ENCODE measurements around the gene PAPOLB. TPM values are rescaled to one million over a fixed set of nuclear protein-coding genes. Genes with fewer than 3 reads are reported as not detected.

The PAPOLB gene
- total and polyA plus RNA-seq, 4 donors = 0.16 to 1.5 (median 0.57) TPM

GRCh38 chr7:4866528-4867496, 5.0 kb upstream of the PAPOLB start:
- H3K4me3 ChIP-seq (ENCODE audit: low read depth, low read length) = no peak overlapping the region
- H3K27me3 ChIP-seq (ENCODE audit: control insufficient read depth, insufficient read depth, low read length) = no peaks in the 10 kb centered on the region
- H3K4me1 ChIP-seq (ENCODE audit: control insufficient read depth, insufficient read depth, low read length) = peaks cover 11% of the 10 kb centered on the region
- H3K36me3 ChIP-seq (ENCODE audit: control insufficient read depth, insufficient read depth, low read length) = peaks cover 8% of the 10 kb centered on the region
- WGBS (ENCODE audit: insufficient coverage) = 65% methylated on average over 8 of the region's 9 CpGs
- H3K9me3 ChIP-seq (ENCODE audit: control insufficient read depth, insufficient read depth, low read length) = peaks cover 5% of the 10 kb centered on the region
- DNase-seq (ENCODE audit: low read depth in 4 of 6, low spot score in 6 of 6) = no peak
- H3K27ac ChIP-seq (ENCODE audit: low read depth, low read length) = no peak overlapping the region

DNA sequence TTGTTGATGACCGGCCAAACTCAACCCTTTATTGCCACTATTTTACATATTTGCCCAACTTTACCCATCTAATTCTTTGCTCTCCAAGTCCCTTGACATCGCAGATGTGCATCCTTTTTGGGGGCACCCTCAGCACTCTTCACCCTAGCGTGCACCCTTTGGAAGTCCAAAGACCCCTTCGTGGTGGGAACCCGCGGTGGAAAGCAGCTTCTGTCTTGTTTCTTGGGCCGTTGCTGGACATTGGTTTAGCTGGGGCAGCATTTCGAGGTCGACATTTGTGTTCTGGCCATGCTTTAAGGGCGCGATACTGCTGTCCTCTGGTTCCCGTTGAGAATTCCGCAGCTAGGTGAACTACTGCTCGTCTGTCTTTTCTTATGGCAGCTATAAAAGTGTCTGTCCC, 326 bp upstream of the PAPOLB start:
- Histone ChIP-seq H3K4me1 (ENCODE audit: control insufficient read depth, insufficient read depth, low read length) (peaks cover 13% of the 10 kb centered on the region), H3K27me3 (ENCODE audit: control insufficient read depth, insufficient read depth, low read length) (no peaks in the 10 kb centered on the region), H3K9me3 (ENCODE audit: control insufficient read depth, insufficient read depth, low read length) (peaks cover 4% of the 10 kb centered on the region), H3K36me3 (ENCODE audit: control insufficient read depth, insufficient read depth, low read length) (peaks cover 5% of the 10 kb centered on the region), H3K27ac (ENCODE audit: low read depth, low read length) (no peak overlapping the region), H3K4me3 (ENCODE audit: low read depth, low read length) (peak overlapping the region; percentile 35)
- 87% methylated on average over 14 of the region's 14 CpGs for WGBS (ENCODE audit: insufficient coverage)
- no peak for DNase-seq (ENCODE audit: low read depth in 4 of 6, low spot score in 6 of 6)

- Histone ChIP-seq H3K9me3 (ENCODE audit: control insufficient read depth, insufficient read depth, low read length) (peaks cover 4% of the 10 kb centered on the region), H3K27me3 (ENCODE audit: control insufficient read depth, insufficient read depth, low read length) (no peaks in the 10 kb centered on the region), H3K4me1 (ENCODE audit: control insufficient read depth, insufficient read depth, low read length) (peaks cover 9% of the 10 kb centered on the region), H3K36me3 (ENCODE audit: control insufficient read depth, insufficient read depth, low read length) (peaks cover 5% of the 10 kb centered on the region), H3K27ac (ENCODE audit: low read depth, low read length) (no peak overlapping the region), H3K4me3 (ENCODE audit: low read depth, low read length) (peak overlapping the region; percentile 35)
- DNase-seq (ENCODE audit: low read depth in 4 of 6, low spot score in 6 of 6) = no peak
- 87% methylated on average over 8 of the region's 11 CpGs for WGBS (ENCODE audit: insufficient coverage)
Observed at GRCh38 chr7:4861227-4861626, 603 bp downstream of the PAPOLB start.

DNA sequence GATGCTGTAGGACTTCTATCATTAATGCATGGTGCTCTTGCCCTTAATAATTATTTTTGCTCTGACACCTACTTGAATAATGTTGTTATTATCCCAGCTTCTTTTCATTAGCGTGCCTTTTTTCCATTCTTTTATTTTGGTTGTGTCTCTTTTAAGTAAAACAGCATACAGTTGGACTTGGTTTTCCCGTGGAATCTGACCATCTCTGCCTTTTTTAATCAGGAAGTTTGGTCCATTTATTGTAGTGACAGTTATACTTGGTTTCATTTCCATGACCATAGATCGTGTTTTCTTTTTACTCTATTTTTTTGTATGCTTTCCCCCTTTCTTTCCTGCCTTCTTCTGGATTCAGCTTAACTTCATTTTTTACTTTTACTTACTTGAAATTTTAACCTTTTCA, 4.6 kb downstream of the PAPOLB start:
- no peak overlapping the region for H3K4me3 ChIP-seq (ENCODE audit: low read depth, low read length)
- no CpG with 5 or more reads among the region's 3 CpGs for WGBS (ENCODE audit: insufficient coverage)
- H3K9me3 ChIP-seq (ENCODE audit: control insufficient read depth, insufficient read depth, low read length) = peaks cover 2% of the 10 kb centered on the region
- no peaks in the 10 kb centered on the region for H3K27me3 ChIP-seq (ENCODE audit: control insufficient read depth, insufficient read depth, low read length)
- H3K4me1 ChIP-seq (ENCODE audit: control insufficient read depth, insufficient read depth, low read length) = peaks cover 8% of the 10 kb centered on the region
- H3K27ac ChIP-seq (ENCODE audit: low read depth, low read length) = no peak overlapping the region
- no peak for DNase-seq (ENCODE audit: low read depth in 4 of 6, low spot score in 6 of 6)
- peaks cover 8% of the 10 kb centered on the region for H3K36me3 ChIP-seq (ENCODE audit: control insufficient read depth, insufficient read depth, low read length)

- Histone ChIP-seq H3K4me1 (ENCODE audit: control insufficient read depth, insufficient read depth, low read length) (peaks cover under 1% of the 10 kb centered on the region), H3K36me3 (ENCODE audit: control insufficient read depth, insufficient read depth, low read length) (peaks cover 2% of the 10 kb centered on the region), H3K27ac (ENCODE audit: low read depth, low read length) (no peak overlapping the region), H3K27me3 (ENCODE audit: control insufficient read depth, insufficient read depth, low read length) (no peaks in the 10 kb centered on the region), H3K4me3 (ENCODE audit: low read depth, low read length) (no peak overlapping the region), H3K9me3 (ENCODE audit: control insufficient read depth, insufficient read depth, low read length) (no peaks in the 10 kb centered on the region)
- 100% methylated on average over 2 of the region's 10 CpGs for WGBS (ENCODE audit: insufficient coverage)
- DNase-seq (ENCODE audit: low read depth in 4 of 6, low spot score in 6 of 6) = no peak
Observed at GRCh38 chr7:4856336-4857057, 5.3 kb downstream of the PAPOLB start.

GRCh38 chr7:4854916-4855315, 6.9 kb downstream of the PAPOLB start:
- DNase-seq (ENCODE audit: low read depth in 4 of 6, low spot score in 6 of 6) = no peak
- Histone ChIP-seq H3K4me3 (ENCODE audit: low read depth, low read length) (no peak overlapping the region), H3K4me1 (ENCODE audit: control insufficient read depth, insufficient read depth, low read length) (peaks cover 3% of the 10 kb centered on the region), H3K9me3 (ENCODE audit: control insufficient read depth, insufficient read depth, low read length) (no peaks in the 10 kb centered on the region), H3K27ac (ENCODE audit: low read depth, low read length) (no peak overlapping the region), H3K27me3 (ENCODE audit: control insufficient read depth, insufficient read depth, low read length) (no peaks in the 10 kb centered on the region), H3K36me3 (ENCODE audit: control insufficient read depth, insufficient read depth, low read length) (peaks cover 2% of the 10 kb centered on the region)
- WGBS (ENCODE audit: insufficient coverage) = no CpG with 5 or more reads among the region's 6 CpGs

GRCh38 chr7:4851459-4852422, 10.1 kb downstream of the PAPOLB start:
- DNase-seq (ENCODE audit: low read depth in 4 of 6, low spot score in 6 of 6) = no peak
- Histone ChIP-seq H3K9me3 (ENCODE audit: control insufficient read depth, insufficient read depth, low read length) (no peaks in the 10 kb centered on the region), H3K36me3 (ENCODE audit: control insufficient read depth, insufficient read depth, low read length) (peaks cover 2% of the 10 kb centered on the region), H3K27ac (ENCODE audit: low read depth, low read length) (no peak overlapping the region), H3K4me3 (ENCODE audit: low read depth, low read length) (no peak overlapping the region), H3K4me1 (ENCODE audit: control insufficient read depth, insufficient read depth, low read length) (peaks cover 3% of the 10 kb centered on the region), H3K27me3 (ENCODE audit: control insufficient read depth, insufficient read depth, low read length) (no peaks in the 10 kb centered on the region)
- WGBS (ENCODE audit: insufficient coverage) = 94% methylated on average over 6 of the region's 6 CpGs

DNA sequence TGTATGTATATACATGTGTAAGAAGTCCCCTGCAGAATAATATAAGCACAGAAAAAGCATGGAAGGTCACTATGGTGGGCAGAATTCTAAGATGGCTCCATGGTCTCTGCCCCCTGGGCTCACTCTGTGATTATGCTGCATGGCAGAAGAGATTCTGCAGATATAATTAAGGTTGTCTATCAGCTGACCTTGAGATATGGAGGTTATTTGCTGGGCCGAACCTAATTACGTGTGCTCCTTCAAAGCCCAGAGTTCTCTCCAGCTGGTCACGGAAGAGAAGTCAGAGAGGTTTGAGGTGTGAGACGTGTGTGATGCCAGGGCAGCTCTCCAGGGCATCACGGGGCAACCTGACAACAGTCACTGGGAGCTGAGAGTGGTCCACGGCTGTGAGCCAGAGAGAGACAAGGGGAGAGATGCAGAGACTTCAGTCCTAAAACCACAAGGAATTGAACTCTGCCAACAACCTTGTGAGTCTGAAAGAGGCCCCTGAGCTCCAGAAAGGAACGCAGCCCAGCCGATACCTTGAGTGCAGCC, 11.5 kb downstream of the PAPOLB start:
- no peaks in the 10 kb centered on the region for H3K9me3 ChIP-seq (ENCODE audit: control insufficient read depth, insufficient read depth, low read length)
- H3K4me3 ChIP-seq (ENCODE audit: low read depth, low read length) = no peak overlapping the region
- no peaks in the 10 kb centered on the region for H3K27me3 ChIP-seq (ENCODE audit: control insufficient read depth, insufficient read depth, low read length)
- peaks cover 2% of the 10 kb centered on the region for H3K36me3 ChIP-seq (ENCODE audit: control insufficient read depth, insufficient read depth, low read length)
- peaks cover 9% of the 10 kb centered on the region for H3K4me1 ChIP-seq (ENCODE audit: control insufficient read depth, insufficient read depth, low read length)
- DNase-seq (ENCODE audit: low read depth in 4 of 6, low spot score in 6 of 6) = no peak
- no peak overlapping the region for H3K27ac ChIP-seq (ENCODE audit: low read depth, low read length)
- WGBS (ENCODE audit: insufficient coverage) = 81% methylated on average over 8 of the region's 8 CpGs

- Histone ChIP-seq H3K4me1 (ENCODE audit: control insufficient read depth, insufficient read depth, low read length) (peaks cover 9% of the 10 kb centered on the region), H3K4me3 (ENCODE audit: low read depth, low read length) (no peak overlapping the region), H3K9me3 (ENCODE audit: control insufficient read depth, insufficient read depth, low read length) (no peaks in the 10 kb centered on the region), H3K36me3 (ENCODE audit: control insufficient read depth, insufficient read depth, low read length) (peaks cover 2% of the 10 kb centered on the region), H3K27me3 (ENCODE audit: control insufficient read depth, insufficient read depth, low read length) (no peaks in the 10 kb centered on the region), H3K27ac (ENCODE audit: low read depth, low read length) (peak overlapping the region; percentile 16)
- no CpG with 5 or more reads among the region's 4 CpGs for WGBS (ENCODE audit: insufficient coverage)
- peak in 2 of 6 donors; percentile 68 to 89 for DNase-seq (ENCODE audit: low read depth in 4 of 6, low spot score in 6 of 6)
Observed at GRCh38 chr7:4849390-4849789, 12.4 kb downstream of the PAPOLB start.

All from spinal cord (tissue), 10 donors.